Spleen (tissue), 13 donors: ENCODE data around the gene MAEA. TPM values are rescaled to one million over a fixed set of nuclear protein-coding genes. Genes with fewer than 3 reads are reported as not detected.

Source experiments
- DNase-seq: peaks from one replicate; pipeline ENCODE4 v3.0.0-alpha.2; 2020
- H3K27ac ChIP-seq, 8 donors: fragments of 200-600 bp; sonication (generic) in 7 of 8; 1 replicate in 4 of 8; 2 replicates in 4 of 8; pipeline versions ENCODE4 v1.5.0 to v1.8.0; 2016 to 2021; ENCODE audit warnings: inconsistent platforms in 4 of 8, mild to moderate bottlenecking in 4 of 8, moderate library complexity in 1 of 8
- H3K27me3 ChIP-seq, 7 donors: fragments of 200-600 bp; sonication (generic) in 6 of 7; replicated peaks in 1 of 7; 1 replicate in 4 of 7; 2 replicates in 3 of 7; pipeline versions ENCODE4 v1.5.0 to v1.8.0; 2016 to 2021; ENCODE audit warnings: inconsistent platforms in 3 of 7, mild to moderate bottlenecking in 1 of 7
- H3K36me3 ChIP-seq, 6 donors: fragments of 200-600 bp; sonication (generic) in 5 of 6; 1 replicate in 4 of 6; 2 replicates in 2 of 6; pipeline versions ENCODE4 v1.5.0 to v1.8.0; 2016 to 2021; ENCODE audit warnings: inconsistent platforms in 2 of 6
- H3K4me1 ChIP-seq, 6 donors: fragments of 200-600 bp; sonication (generic) in 5 of 6; 1 replicate in 3 of 6; 2 replicates in 3 of 6; pipeline versions ENCODE4 v1.5.0 to v1.8.0; 2016 to 2021; ENCODE audit warnings: inconsistent platforms in 3 of 6
- H3K4me3 ChIP-seq, 8 donors: fragments of 200-600 bp; sonication (generic) in 7 of 8; 1 replicate in 4 of 8; 2 replicates in 4 of 8; pipeline versions ENCODE4 v1.5.0 to v1.8.0; 2016 to 2021; ENCODE audit warnings: inconsistent platforms in 4 of 8, mild to moderate bottlenecking in 4 of 8, moderate library complexity in 2 of 8
- H3K9me3 ChIP-seq, 8 donors: fragments of 200-600 bp; sonication (generic) in 7 of 8; 1 replicate in 4 of 8; 2 replicates in 4 of 8; pipeline versions ENCODE4 v1.5.0 to v1.8.0; 2016 to 2021; ENCODE audit warnings: inconsistent platforms in 4 of 8
- POLR2A ChIP-seq, 3 donors: fragments of 450-650 bp; IDR thresholded peaks; one replicate each; pipeline ENCODE4 v1.5.1; 2017; ENCODE audit warnings: antibody characterized with exemption in 3 of 3, mild to moderate bottlenecking in 1 of 3
- POLR2AphosphoS5 ChIP-seq, 3 donors: sonication (generic); formaldehyde crosslinking; IDR thresholded peaks; one replicate each; pipeline ENCODE4 v1.5.1; 2017; ENCODE audit warnings: antibody characterized with exemption in 3 of 3
- WGBS, 5 donors: extraction: QIAGEN DNeasy Blood & Tissue Kit in 3 of 5; methylation state at CpG; one replicate each; pipeline versions ENCODE4 v1.1.5 to v1.1.7; 2013 to 2018; 5-methylcytosine and 5-hydroxymethylcytosine counted together
- intact Hi-C: fragments of 100-400 bp; cut with DNase I; formaldehyde crosslinking; loops from one replicate; pipeline ENCODE4 v1.15.0; 2023; ENCODE audit warnings: low total_unique reads
- long read RNA-seq, 2 donors: transcript quantifications; one replicate each; lab custom pipeline, GENCODE V29; 2026
- polyA plus RNA-seq, 3 donors: library from polyadenylated mRNA; stranded (reverse); fragments of 200-250 nt; gene quantifications; one replicate each; pipeline ENCODE4 v1.2.1, GENCODE V29; 2013
- total RNA-seq, 7 donors: library from RNA; depleted of rRNA in 3 of 7; stranded (reverse); fragments of >200 nt in 3 of 7; fragmentation: NEBNext Ultra II Directional in 4 of 7; extraction: Animal tissue kit (Norgen Biotek cat#: 25700) in 4 of 7; gene quantifications; one replicate each; pipeline versions ENCODE4 v1.1.0 to v1.2.1, GENCODE V29; 2016 to 2021
- TF ChIP-seq, protein P1 (sequence below), 11 experiments: fragments of 200-600 bp in 7 of 11; fragments of 450-650 bp in 4 of 11; sonication (generic) in 4 of 11; IDR thresholded peaks in 8 of 11; conservative IDR thresholded peaks in 3 of 11; 1 replicate in 7 of 11; 2 replicates in 4 of 11; pipeline versions ENCODE4 v1.4.0 to v1.8.0; 2016 to 2021; ENCODE audit warnings: antibody characterized with exemption in 11 of 11, inconsistent platforms in 4 of 11, mild to moderate bottlenecking in 1 of 11
- donor health status: healthy with polysubstance abuse.
- donor health status: DM: no; HTN: no; CAD: no; lungs with moderate emphysema.
- donor health status: DM: no; HTN: no; CAD: no.
- donor health status: Bipolar disorder and iron deficiency.
- donor health status: healthy.
- donor health status: DM: no; HTN: no; CAD: no.
- donor health status: DM: yes; HTN: yes; CAD: no.

The MAEA gene
- 100 to 1,000 TPM in 1 of 7 donors, 10 to 100 TPM in 6; 64.3 to 112 (median 85.6) TPM for total RNA-seq
- 10 to 100 TPM; 46.6 to 76.5 (median 58.8) TPM for polyA plus RNA-seq
- long read RNA-seq, donor 1, transcript MAEA-202 (9 exons, 2,222 nt), result major isoform, 16 of 46 reads
- long read RNA-seq, donor 1, partial matches to known transcripts, result 29 of 46 reads
- long read RNA-seq, donor 1, other reads (novel, unspliced or antisense), result 0 of 46 reads
- long read RNA-seq, donor 2, transcript MAEA-202 (9 exons, 2,222 nt), result major isoform, 9 of 13 reads
- long read RNA-seq, donor 2, partial matches to known transcripts, result 0 of 13 reads
- long read RNA-seq, donor 2, other reads (novel, unspliced or antisense), result 0 of 13 reads

DNA sequence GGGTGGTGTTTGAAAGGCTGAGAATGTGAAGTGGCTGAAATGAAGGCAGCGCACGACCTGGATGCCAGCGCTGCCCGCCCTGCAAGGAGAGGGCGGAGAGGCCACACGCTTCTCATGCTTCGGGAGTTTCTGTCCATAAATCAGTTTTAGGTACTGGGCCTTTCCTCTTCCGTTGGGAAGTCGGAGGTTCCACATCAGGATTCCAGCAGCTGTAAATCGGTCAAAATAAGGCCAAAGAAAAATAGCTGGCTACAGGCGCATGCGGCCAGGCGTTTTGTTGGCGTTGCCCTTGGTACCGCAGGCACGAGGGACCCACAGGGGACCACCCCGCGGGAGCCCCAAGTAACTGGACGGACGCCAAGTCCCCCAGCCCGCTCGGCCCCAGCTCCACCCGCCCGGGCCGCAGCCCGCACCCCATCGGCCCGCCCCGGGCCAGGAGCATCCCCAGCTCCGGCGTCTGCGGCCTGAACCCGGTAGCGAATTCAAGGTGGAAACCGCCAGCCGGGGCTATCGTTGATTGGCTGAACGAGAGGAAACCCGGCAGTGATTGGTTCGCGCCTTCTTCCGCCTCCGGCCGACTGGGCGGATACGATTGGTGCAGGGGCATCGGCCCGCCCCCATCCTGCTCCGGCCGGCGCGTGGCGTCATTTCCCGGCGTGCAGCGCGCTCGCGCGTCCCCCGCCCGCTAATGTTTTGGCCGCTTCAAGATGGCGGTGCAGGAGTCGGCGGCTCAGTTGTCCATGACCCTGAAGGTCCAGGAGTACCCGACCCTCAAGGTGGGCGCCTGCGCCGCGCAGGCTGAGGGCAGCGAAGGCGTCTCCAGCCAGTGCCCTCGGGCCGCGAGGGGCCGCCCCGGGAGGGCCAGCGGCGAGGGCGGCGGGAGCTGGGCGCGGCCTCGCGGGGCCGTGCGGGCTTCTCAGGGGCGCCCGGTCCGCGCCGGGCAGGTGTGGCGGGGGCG is at the start of gene MAEA:
Gene MAEA, plus strand, starts transcription at position 685 of the 958 bp plus-strand sequence. Its CDS starts 23 bp downstream, at position 708.
- H3K27ac ChIP-seq, result peak within 1 kb of the TSS; percentile 84 to 95 (median 90)

DNA sequence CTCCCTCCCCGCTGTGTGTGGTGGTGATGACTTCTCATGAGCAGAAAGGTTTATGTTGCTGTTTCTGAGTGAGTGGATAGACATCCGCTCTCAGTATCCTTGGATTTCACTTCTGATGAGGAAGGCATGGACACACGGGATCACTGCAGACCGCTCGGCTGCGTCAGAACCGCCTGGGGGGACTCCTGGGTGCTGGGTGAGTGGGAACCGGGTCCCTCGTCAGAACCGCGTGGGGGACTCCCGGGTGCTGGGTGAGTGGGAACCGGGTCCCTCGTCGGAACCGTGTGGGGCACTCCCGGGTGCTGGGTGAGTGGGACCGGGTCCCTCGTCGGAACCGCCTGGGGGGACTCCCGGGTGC is 49.8 kb upstream of the MAEA start:
- DNase-seq, result no peak
- no peak overlapping the region for H3K27ac ChIP-seq
- no peak for TF ChIP-seq POLR2AphosphoS5 (IDR thresholded peaks at IDR 0.05)
- no peak for TF ChIP-seq POLR2A (IDR thresholded peaks at IDR 0.05)
- TF ChIP-seq, protein P1, sequence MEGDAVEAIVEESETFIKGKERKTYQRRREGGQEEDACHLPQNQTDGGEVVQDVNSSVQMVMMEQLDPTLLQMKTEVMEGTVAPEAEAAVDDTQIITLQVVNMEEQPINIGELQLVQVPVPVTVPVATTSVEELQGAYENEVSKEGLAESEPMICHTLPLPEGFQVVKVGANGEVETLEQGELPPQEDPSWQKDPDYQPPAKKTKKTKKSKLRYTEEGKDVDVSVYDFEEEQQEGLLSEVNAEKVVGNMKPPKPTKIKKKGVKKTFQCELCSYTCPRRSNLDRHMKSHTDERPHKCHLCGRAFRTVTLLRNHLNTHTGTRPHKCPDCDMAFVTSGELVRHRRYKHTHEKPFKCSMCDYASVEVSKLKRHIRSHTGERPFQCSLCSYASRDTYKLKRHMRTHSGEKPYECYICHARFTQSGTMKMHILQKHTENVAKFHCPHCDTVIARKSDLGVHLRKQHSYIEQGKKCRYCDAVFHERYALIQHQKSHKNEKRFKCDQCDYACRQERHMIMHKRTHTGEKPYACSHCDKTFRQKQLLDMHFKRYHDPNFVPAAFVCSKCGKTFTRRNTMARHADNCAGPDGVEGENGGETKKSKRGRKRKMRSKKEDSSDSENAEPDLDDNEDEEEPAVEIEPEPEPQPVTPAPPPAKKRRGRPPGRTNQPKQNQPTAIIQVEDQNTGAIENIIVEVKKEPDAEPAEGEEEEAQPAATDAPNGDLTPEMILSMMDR (IDR thresholded peaks at IDR 0.05 in 8 of 11, conservative IDR thresholded peaks at IDR 0.05 in 3 of 11), result no peak
- no peaks in the 10 kb centered on the region for H3K27me3 ChIP-seq
- H3K36me3 ChIP-seq, result peaks cover 0 to 80% (median 45%) of the 10 kb centered on the region in 6 donors
- peaks cover 28 to 66% (median 44%) of the 10 kb centered on the region in 6 donors for H3K4me1 ChIP-seq
- H3K9me3 ChIP-seq, result no peaks in the 10 kb centered on the region
- 91 to 97% (median 94%) methylated on average over 6 to 22 of the region's 22 CpGs for WGBS, 5 donors
- H3K4me3 ChIP-seq, result no peak overlapping the region
- intact Hi-C loops, result no loop called here

More for the DNA sequence above, at the start of gene MAEA:
- peak in 2 of 3 donors; percentile 77 to 78 for TF ChIP-seq POLR2A (IDR thresholded peaks at IDR 0.05)
- peak; percentile 95 to 96 (median 96) for TF ChIP-seq POLR2AphosphoS5 (IDR thresholded peaks at IDR 0.05)
- TF ChIP-seq, protein P1 (IDR thresholded peaks at IDR 0.05 in 8 of 11, conservative IDR thresholded peaks at IDR 0.05 in 3 of 11), result peak in 2 of 11 experiments; percentile 31 to 37
- Histone ChIP-seq H3K36me3 (peaks cover 0 to 18% (median 0%) of the 10 kb centered on the region in 6 donors), H3K4me1 (peaks cover 38 to 55% (median 50%) of the 10 kb centered on the region in 6 donors), H3K4me3 (peak within 1 kb of the TSS; percentile 64 to 97 (median 90)), H3K27me3 (no peaks in the 10 kb centered on the region), H3K9me3 (peaks cover 0 to 8% (median 6%) of the 10 kb centered on the region in 8 donors)
- intact Hi-C loops, result loop anchor here (10.0 kb wide), 1 partner anchor 55 kb away; the partner anchor contains the start of gene UVSSA
- peak; percentile 98 for DNase-seq
- 1 to 11% (median 1%) methylated on average over 10 to 95 of the region's 95 CpGs for WGBS, 5 donors

DNA sequence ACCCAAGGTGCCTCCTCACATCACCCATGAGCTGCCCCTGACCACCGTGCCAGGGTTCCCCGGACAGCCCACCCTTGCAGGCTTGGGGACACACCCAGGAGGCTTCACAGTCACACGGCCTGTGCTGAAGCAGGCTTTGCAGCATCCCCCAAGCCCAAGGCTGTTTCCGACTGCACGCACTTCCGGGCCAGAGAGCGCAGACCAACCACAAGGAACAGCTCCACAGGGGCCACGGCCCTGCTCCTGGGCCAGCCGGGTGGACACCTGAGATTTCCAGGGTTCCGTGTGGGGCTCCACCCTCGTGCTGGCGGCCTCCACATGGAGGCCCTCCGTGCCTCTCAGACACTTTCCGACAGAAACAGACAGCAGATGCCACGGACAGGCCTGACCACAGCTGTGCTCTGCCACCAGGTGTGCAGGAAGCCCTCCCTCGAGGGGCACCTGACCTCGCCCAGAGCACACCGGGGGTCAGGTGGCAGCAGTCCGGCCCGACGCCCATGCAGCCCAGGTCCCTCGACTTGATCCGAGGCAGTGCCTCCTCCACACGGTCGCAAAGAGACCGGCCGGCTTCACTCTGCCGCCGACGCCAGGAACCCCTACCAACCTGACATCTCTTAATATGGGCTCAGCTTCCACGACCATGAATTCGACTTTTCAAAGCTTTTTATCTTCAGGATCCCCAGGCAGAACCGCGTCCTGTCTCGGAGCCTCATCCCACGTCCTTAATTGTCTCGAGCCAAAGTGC is 48.8 kb upstream of the MAEA start:
- peak; percentile 70 for DNase-seq
- WGBS, 5 donors, result 81 to 89% (median 85%) methylated on average over 28 to 37 of the region's 37 CpGs
- Histone ChIP-seq H3K9me3 (no peaks in the 10 kb centered on the region), H3K36me3 (peaks cover 0 to 74% (median 36%) of the 10 kb centered on the region in 6 donors), H3K27ac (no peak overlapping the region), H3K27me3 (no peaks in the 10 kb centered on the region), H3K4me3 (no peak overlapping the region), H3K4me1 (peaks cover 36 to 68% (median 51%) of the 10 kb centered on the region in 6 donors)
- intact Hi-C loops, result no loop called here
- TF ChIP-seq POLR2AphosphoS5 (IDR thresholded peaks at IDR 0.05) (peak in 2 of 3 donors; percentile 25 to 61), POLR2A (IDR thresholded peaks at IDR 0.05) (no peak)

DNA sequence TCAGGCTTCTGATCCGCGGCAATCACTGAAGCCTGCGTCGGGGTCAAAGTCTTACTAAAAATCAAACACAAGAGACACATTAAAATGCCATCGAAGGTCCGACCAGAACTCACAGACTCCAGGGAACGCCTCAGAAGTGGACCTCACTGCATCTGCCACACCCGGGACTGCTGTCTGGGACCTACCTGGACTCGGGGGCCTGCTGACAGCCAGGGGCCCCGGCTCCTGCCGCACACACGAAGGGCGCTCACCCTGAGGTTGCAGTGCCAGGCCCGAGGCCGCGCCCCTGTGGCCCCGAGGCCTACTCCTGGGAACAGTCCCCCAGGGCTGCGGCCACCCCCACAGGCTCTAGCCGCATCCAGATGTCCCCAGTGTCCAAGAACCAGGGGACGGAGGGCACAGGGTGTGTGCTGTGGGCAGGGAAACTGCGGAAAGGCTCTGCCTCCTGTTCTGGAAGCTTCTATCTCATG is 48.2 kb upstream of the MAEA start:
- peaks cover 0 to 68% (median 30%) of the 10 kb centered on the region in 6 donors for H3K36me3 ChIP-seq
- DNase-seq, result peak; percentile 28
- H3K9me3 ChIP-seq, result no peaks in the 10 kb centered on the region
- WGBS, 5 donors, result 82 to 92% (median 91%) methylated on average over 15 to 21 of the region's 21 CpGs
- TF ChIP-seq, protein P1 (IDR thresholded peaks at IDR 0.05 in 8 of 11, conservative IDR thresholded peaks at IDR 0.05 in 3 of 11), result no peak
- TF ChIP-seq POLR2AphosphoS5 (IDR thresholded peaks at IDR 0.05) (no peak), POLR2A (IDR thresholded peaks at IDR 0.05) (no peak)
- intact Hi-C loops, result no loop called here
- peaks cover 42 to 74% (median 57%) of the 10 kb centered on the region in 6 donors for H3K4me1 ChIP-seq
- H3K4me3 ChIP-seq, result no peak overlapping the region
- H3K27me3 ChIP-seq, result no peaks in the 10 kb centered on the region
- peak overlapping the region in 1 of 8 donors; percentile 8 for H3K27ac ChIP-seq
